HG03520 (cell line): ENCODE data around the gene SPTB.
A peak's percentile ranks its signal among the peaks of the same experiment; 100 is the strongest.

Experiments used
- ATAC-seq: cut with Tn5 transposase; IDR thresholded peaks from one replicate; pipeline ENCODE4 v1.9.1; 2021; ENCODE audit warnings: mild to moderate bottlenecking, moderate library complexity; ENCODE audit not compliant: unreplicated experiment

The SPTB gene

GRCh38 chr14:64769096-64770020, 110.3 kb downstream of the SPTB start:
- ATAC-seq, result no peak

- no peak for ATAC-seq
Observed at GRCh38 chr14:64768401-64769095, 111.2 kb downstream of the SPTB start.

GRCh38 chr14:64767215-64767964, 112.3 kb downstream of the SPTB start:
- ATAC-seq, result no peak

- ATAC-seq, result no peak
Observed at GRCh38 chr14:64766430-64767151, 113.1 kb downstream of the SPTB start.

- ATAC-seq, result no peak
Observed at GRCh38 chr14:64765740-64766302, 113.9 kb downstream of the SPTB start.

- peak; percentile 48 for ATAC-seq
Observed at GRCh38 chr14:64764641-64765520, 114.8 kb downstream of the SPTB start.

- no peak for ATAC-seq
Observed at GRCh38 chr14:64763801-64764621, 115.7 kb downstream of the SPTB start.

GRCh38 chr14:64763085-64763782, 116.5 kb downstream of the SPTB start:
- ATAC-seq, result no peak

- ATAC-seq, result no peak
Observed at GRCh38 chr14:64762044-64763034, 117.4 kb downstream of the SPTB start.

- ATAC-seq, result no peak
Observed at GRCh38 chr14:64761441-64762043, 118.2 kb downstream of the SPTB start.

GRCh38 chr14:64760916-64761315, 118.8 kb downstream of the SPTB start:
- ATAC-seq, result no peak

GRCh38 chr14:64760146-64760755, 119.5 kb downstream of the SPTB start:
- no peak for ATAC-seq

- ATAC-seq, result no peak
Observed at GRCh38 chr14:64759555-64759938, 120.2 kb downstream of the SPTB start.

GRCh38 chr14:64758691-64759554, 120.8 kb downstream of the SPTB start:
- no peak for ATAC-seq

GRCh38 chr14:64758025-64758521, 121.6 kb downstream of the SPTB start:
- ATAC-seq, result no peak
